Activated effector memory CD4-positive, alpha-beta T cell treated with Interleukin-2 at 50 U/mL for 16 hours (primary cell): ENCODE data around the gene RAD9B.
"Not testable (repeated sequence)": the region's sequence is repeated elsewhere in the genome, so short reads cannot be mapped to it uniquely, and the experiment has no call there.

ENCODE experiments used
- DNase-seq: peaks from one replicate; pipeline ENCODE4 v3.0.0-alpha.2; 2020

Gene RAD9B

GRCh38 chr12:110528277-110528839, 26.2 kb downstream of the RAD9B start:
- no peak for DNase-seq

GRCh38 chr12:110530511-110530910, 28.4 kb downstream of the RAD9B start:
- DNase-seq: no peak

- DNase-seq: no peak
These were observed 29.7 kb downstream of the RAD9B start for GRCh38 chr12:110531741-110532333.

GRCh38 chr12:110532644-110533043, 30.5 kb downstream of the RAD9B start:
- no peak for DNase-seq

GRCh38 chr12:110533607-110534006, 31.5 kb downstream of the RAD9B start:
- no peak for DNase-seq

- DNase-seq: no peak
These were observed 32.7 kb downstream of the RAD9B start for GRCh38 chr12:110534811-110535210.

- DNase-seq: no peak
These were observed 34.9 kb downstream of the RAD9B start for GRCh38 chr12:110536834-110537604.

GRCh38 chr12:110537605-110538409, 35.7 kb downstream of the RAD9B start:
- no peak for DNase-seq

GRCh38 chr12:110538869-110539622, 36.9 kb downstream of the RAD9B start:
- no peak for DNase-seq

GRCh38 chr12:110540048-110540447, 37.9 kb downstream of the RAD9B start:
- DNase-seq: no peak

- DNase-seq: no peak
These were observed 41.3 kb downstream of the RAD9B start for GRCh38 chr12:110543252-110543959.

GRCh38 chr12:110543965-110544364, 41.8 kb downstream of the RAD9B start:
- no peak for DNase-seq

- DNase-seq: not testable (repeated sequence)
These were observed 43.1 kb downstream of the RAD9B start for GRCh38 chr12:110545259-110545658.

GRCh38 chr12:110545812-110546211, 43.7 kb downstream of the RAD9B start:
- DNase-seq: no peak

GRCh38 chr12:110546339-110546738, 44.2 kb downstream of the RAD9B start:
- no peak for DNase-seq

GRCh38 chr12:110547090-110547489, 45.0 kb downstream of the RAD9B start:
- DNase-seq: no peak

- DNase-seq: no peak
These were observed 46.5 kb downstream of the RAD9B start for GRCh38 chr12:110548678-110549077.

- no peak for DNase-seq
These were observed 47.6 kb downstream of the RAD9B start for GRCh38 chr12:110549716-110550115.

- DNase-seq: no peak
These were observed 48.9 kb downstream of the RAD9B start for GRCh38 chr12:110550981-110551380.
